Left ventricle myocardium inferior (tissue), 1 donor: ENCODE data around the gene EHMT1. TPM values are rescaled to one million over a fixed set of nuclear protein-coding genes. Genes with fewer than 3 reads are reported as not detected.

ENCODE experiments used
- DNase-seq: peaks from one replicate; pipeline ENCODE4 v3.0.0-alpha.2; 2020
- H3K27ac ChIP-seq: fragments of 200-600 bp; replicated peaks from 2 replicates; pipeline ENCODE4 v1.8.0; 2021
- H3K27me3 ChIP-seq: fragments of 200-600 bp; 2 replicates; pipeline ENCODE4 v1.8.0; 2021; ENCODE audit warnings: low read depth
- H3K36me3 ChIP-seq: fragments of 200-600 bp; 2 replicates; pipeline ENCODE4 v1.8.0; 2021
- H3K4me1 ChIP-seq: fragments of 200-600 bp; 2 replicates; pipeline ENCODE4 v1.8.0; 2021
- H3K4me3 ChIP-seq: fragments of 200-600 bp; 2 replicates; pipeline ENCODE4 v1.8.0; 2021; ENCODE audit warnings: mild to moderate bottlenecking, moderate library complexity
- H3K9me3 ChIP-seq: fragments of 200-600 bp; replicated peaks from 2 replicates; pipeline ENCODE4 v1.8.0; 2021
- CTCF ChIP-seq: fragments of 200-600 bp; IDR thresholded peaks from 2 replicates; pipeline ENCODE4 v1.8.0; 2021; ENCODE audit warnings: antibody characterized with exemption, mild to moderate bottlenecking, borderline replicate concordance
- intact Hi-C: fragments of 100-400 bp; cut with micrococcal nuclease; formaldehyde crosslinking; loops from one replicate; pipeline ENCODE4 v1.11.0; 2022
- total RNA-seq: library from RNA; stranded (reverse); fragmentation: NEBNext Ultra II Directional; extraction: Animal tissue kit (Norgen Biotek cat#: 25700); gene quantifications from one replicate; pipeline ENCODE4 v1.2.1, GENCODE V29; 2021
- donor health status: DM: no; HTN: yes; CAD: no; lungs with severe emphysema.

The EHMT1 gene
- total RNA-seq, 1 donor from 2014 or later: 31.3 TPM

GRCh38 chr9:137631345-137632229 is 12.8 kb downstream of the EHMT1 start:
- H3K27ac ChIP-seq: no peak overlapping the region
- H3K4me1 ChIP-seq: peaks cover 64% of the 10 kb centered on the region
- DNase-seq: no peak
- no peaks in the 10 kb centered on the region for H3K9me3 ChIP-seq
- intact Hi-C loops: no loop called here
- H3K4me3 ChIP-seq: no peak overlapping the region
- H3K36me3 ChIP-seq: no peaks in the 10 kb centered on the region
- no peak for TF ChIP-seq CTCF
- H3K27me3 ChIP-seq: no peaks in the 10 kb centered on the region

GRCh38 chr9:137632230-137633161 is 13.7 kb downstream of the EHMT1 start:
- no peaks in the 10 kb centered on the region for H3K36me3 ChIP-seq
- H3K27ac ChIP-seq: peak overlapping the region; percentile 40
- no peaks in the 10 kb centered on the region for H3K9me3 ChIP-seq
- H3K4me3 ChIP-seq: no peak overlapping the region
- intact Hi-C loops: no loop called here
- TF ChIP-seq CTCF: no peak
- H3K27me3 ChIP-seq: no peaks in the 10 kb centered on the region
- peaks cover 60% of the 10 kb centered on the region for H3K4me1 ChIP-seq
- DNase-seq: no peak

- H3K27me3 ChIP-seq: no peaks in the 10 kb centered on the region
- peaks cover 51% of the 10 kb centered on the region for H3K4me1 ChIP-seq
- no peak for TF ChIP-seq CTCF
- no peaks in the 10 kb centered on the region for H3K36me3 ChIP-seq
- no peak overlapping the region for H3K27ac ChIP-seq
- DNase-seq: no peak
- intact Hi-C loops: no loop called here
- H3K9me3 ChIP-seq: no peaks in the 10 kb centered on the region
- H3K4me3 ChIP-seq: no peak overlapping the region
These were observed 15.2 kb downstream of the EHMT1 start for GRCh38 chr9:137634016-137634415.

- Histone ChIP-seq H3K9me3 (no peaks in the 10 kb centered on the region), H3K27ac (no peak overlapping the region)
These were observed 19.9 kb downstream of the EHMT1 start for GRCh38 chr9:137638680-137639079.

More at GRCh38 chr9:137638680-137639079, 19.9 kb downstream of the EHMT1 start:
- Histone ChIP-seq H3K27me3 (no peaks in the 10 kb centered on the region), H3K4me1 (peaks cover 17% of the 10 kb centered on the region), H3K4me3 (no peak overlapping the region), H3K36me3 (peaks cover 8% of the 10 kb centered on the region)
- no peak for DNase-seq
- intact Hi-C loops: no loop called here
- TF ChIP-seq CTCF: no peak
